T-helper 2 cell treated with Interferon-gamma antibody and Interleukin-4, amounts not matched to agents 100 ng/mL and 5 ng/mL, for 36 hours (primary cell): ENCODE results near the gene TMEM225. TPM values are rescaled to one million over a fixed set of nuclear protein-coding genes. Genes with fewer than 3 reads are reported as not detected.
"Not testable (repeated sequence)": the region's sequence is repeated elsewhere in the genome, so short reads cannot be mapped to it uniquely, and the experiment has no call there.

Source experiments
- intact Hi-C: fragments of 100-400 bp; cut with micrococcal nuclease; formaldehyde crosslinking; loops from one replicate; pipeline ENCODE4 v1.15.1; 2023
- total RNA-seq: library from RNA; stranded (reverse); gene quantifications from 2 replicates; pipeline ENCODE4 v1.2.3, GENCODE V29; 2022

TMEM225 gene
- not detected in 2 replicates for total RNA-seq

GRCh38 chr11:123885570-123885969 lies at the start of gene TMEM225:
Gene TMEM225, minus strand, starts transcription at chr11:123885670. Its CDS starts 245 bp downstream, at chr11:123885425.
- intact Hi-C loops = no loop called here

GRCh38 chr11:123924027-123924426 lies 38.6 kb upstream of the TMEM225 start:
- intact Hi-C loops = no loop called here

GRCh38 chr11:123920943-123921342 lies 35.5 kb upstream of the TMEM225 start:
- intact Hi-C loops = no loop called here

GRCh38 chr11:123905826-123906225 lies 20.4 kb upstream of the TMEM225 start:
- intact Hi-C loops = no loop called here

GRCh38 chr11:123904932-123905331 lies 19.5 kb upstream of the TMEM225 start:
- intact Hi-C loops = no loop called here

- intact Hi-C loops = no loop called here
Observed at GRCh38 chr11:123903932-123904331, 18.5 kb upstream of the TMEM225 start.

GRCh38 chr11:123901867-123902266 lies 16.4 kb upstream of the TMEM225 start, which contains the start of gene OR8D4:
Gene OR8D4, plus strand, starts transcription at chr11:123902167. Its CDS starts 4,265 bp downstream, at chr11:123906432.
- intact Hi-C loops = no loop called here

GRCh38 chr11:123899792-123900191 lies 14.3 kb upstream of the TMEM225 start:
- intact Hi-C loops = no loop called here

GRCh38 chr11:123892031-123892430 lies 6.6 kb upstream of the TMEM225 start:
- intact Hi-C loops = no loop called here

GRCh38 chr11:123880912-123881311 lies 4.6 kb downstream of the TMEM225 start:
- intact Hi-C loops = no loop called here

- intact Hi-C loops = not testable (repeated sequence)
Observed at GRCh38 chr11:123867795-123868194, 17.7 kb downstream of the TMEM225 start.

GRCh38 chr11:123865293-123865692 lies 20.2 kb downstream of the TMEM225 start:
- intact Hi-C loops = not testable (repeated sequence)

GRCh38 chr11:123859731-123860130 lies 25.7 kb downstream of the TMEM225 start:
- intact Hi-C loops = no loop called here

- intact Hi-C loops = no loop called here
Observed at GRCh38 chr11:123856444-123856843, 29.0 kb downstream of the TMEM225 start.

GRCh38 chr11:123853038-123853437 lies 32.4 kb downstream of the TMEM225 start:
- intact Hi-C loops = no loop called here

- intact Hi-C loops = no loop called here
Observed at GRCh38 chr11:123852321-123852720, 33.1 kb downstream of the TMEM225 start.

GRCh38 chr11:123851110-123851509 lies 34.4 kb downstream of the TMEM225 start:
- intact Hi-C loops = no loop called here

- intact Hi-C loops = no loop called here
Observed at GRCh38 chr11:123841174-123841573, 44.3 kb downstream of the TMEM225 start.

- intact Hi-C loops = no loop called here
Observed at GRCh38 chr11:123839131-123839530, 46.3 kb downstream of the TMEM225 start.

GRCh38 chr11:123838659-123839058 lies 46.8 kb downstream of the TMEM225 start:
- intact Hi-C loops = no loop called here

GRCh38 chr11:123838199-123838598 lies 47.3 kb downstream of the TMEM225 start:
- intact Hi-C loops = no loop called here

- intact Hi-C loops = no loop called here
Observed at GRCh38 chr11:123833095-123833494, 52.4 kb downstream of the TMEM225 start.
